ENCODE results near the gene PAIP2B. TPM values are rescaled to one million over a fixed set of nuclear protein-coding genes. Genes with fewer than 3 reads are reported as not detected.
"Not testable (repeated sequence)": the region's sequence is repeated elsewhere in the genome, so short reads cannot be mapped to it uniquely, and the experiment has no call there.

PAIP2B gene
- total RNA-seq, 4 donors from 2014 or later, result 8.6 to 13.2 (median 10.7) TPM

DNA sequence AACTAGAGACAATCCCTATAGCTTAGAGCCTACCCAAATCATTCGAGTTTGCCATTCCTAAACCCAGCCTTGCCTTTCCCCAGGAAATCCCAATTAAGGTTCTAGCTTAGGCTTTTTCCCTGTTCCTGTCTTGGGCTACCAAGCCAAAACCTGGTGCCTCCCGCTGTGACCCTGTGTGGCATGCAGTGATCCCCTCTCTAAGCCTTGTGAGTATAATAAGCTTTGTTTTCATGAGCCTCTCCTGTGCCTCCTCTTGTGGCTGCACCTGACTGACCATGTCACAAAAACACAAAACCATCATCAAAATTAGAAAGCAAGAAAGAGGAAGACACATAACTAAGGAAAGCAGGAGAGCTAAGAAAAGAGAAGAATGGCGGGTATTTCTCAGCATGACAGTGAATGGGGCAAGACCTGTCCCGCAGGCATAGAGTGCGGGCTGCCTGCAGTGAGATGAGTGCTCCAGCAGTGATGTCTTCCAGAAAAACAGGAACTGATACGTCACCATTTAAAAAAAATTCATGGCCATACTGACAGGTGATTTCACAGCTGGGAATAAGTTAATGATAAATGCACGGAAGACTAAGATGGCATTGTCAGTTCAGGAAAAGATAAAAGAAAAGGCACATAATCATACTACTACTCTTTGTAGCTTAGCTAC lies 9.2 kb upstream of the PAIP2B start:
- intact Hi-C loops (cut with DNase I), result no loop called here
- peak; percentile 5 to 7 for DNase-seq
- Histone ChIP-seq H3K4me3 (replicated peaks in 1 of 3) (no peak overlapping the region), H3K4me1 (no peaks in the 10 kb centered on the region), H3K27me3 (no peaks in the 10 kb centered on the region), H3K9me3 (no peaks in the 10 kb centered on the region), H3K27ac (no peak overlapping the region), H3K36me3 (no peaks in the 10 kb centered on the region)
- TF ChIP-seq POLR2A (IDR thresholded peaks at IDR 0.05), result no peak
- TF ChIP-seq, protein P1, sequence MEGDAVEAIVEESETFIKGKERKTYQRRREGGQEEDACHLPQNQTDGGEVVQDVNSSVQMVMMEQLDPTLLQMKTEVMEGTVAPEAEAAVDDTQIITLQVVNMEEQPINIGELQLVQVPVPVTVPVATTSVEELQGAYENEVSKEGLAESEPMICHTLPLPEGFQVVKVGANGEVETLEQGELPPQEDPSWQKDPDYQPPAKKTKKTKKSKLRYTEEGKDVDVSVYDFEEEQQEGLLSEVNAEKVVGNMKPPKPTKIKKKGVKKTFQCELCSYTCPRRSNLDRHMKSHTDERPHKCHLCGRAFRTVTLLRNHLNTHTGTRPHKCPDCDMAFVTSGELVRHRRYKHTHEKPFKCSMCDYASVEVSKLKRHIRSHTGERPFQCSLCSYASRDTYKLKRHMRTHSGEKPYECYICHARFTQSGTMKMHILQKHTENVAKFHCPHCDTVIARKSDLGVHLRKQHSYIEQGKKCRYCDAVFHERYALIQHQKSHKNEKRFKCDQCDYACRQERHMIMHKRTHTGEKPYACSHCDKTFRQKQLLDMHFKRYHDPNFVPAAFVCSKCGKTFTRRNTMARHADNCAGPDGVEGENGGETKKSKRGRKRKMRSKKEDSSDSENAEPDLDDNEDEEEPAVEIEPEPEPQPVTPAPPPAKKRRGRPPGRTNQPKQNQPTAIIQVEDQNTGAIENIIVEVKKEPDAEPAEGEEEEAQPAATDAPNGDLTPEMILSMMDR (IDR thresholded peaks at IDR 0.05), result no peak
- 47 to 54% methylated on average over 7 of the region's 7 CpGs for WGBS, 2 donors

DNA sequence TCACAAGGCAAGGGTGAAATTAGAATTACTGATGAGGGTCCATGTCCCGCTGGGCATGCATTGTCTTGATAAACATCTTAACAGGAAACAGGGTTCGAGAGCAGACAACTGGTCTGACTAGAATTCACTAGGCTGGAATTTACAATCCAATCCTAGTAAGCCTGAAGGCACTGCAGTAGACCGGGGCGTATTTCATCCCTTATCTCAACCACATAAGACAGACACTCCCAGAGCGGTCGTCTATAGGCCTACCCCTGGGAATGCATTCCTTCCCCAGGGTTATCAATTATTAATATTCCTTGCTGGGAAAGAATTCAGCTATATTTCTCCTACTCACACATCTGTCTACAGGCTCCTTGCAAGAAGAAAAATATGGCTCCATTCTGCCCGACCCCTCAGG lies 6.2 kb upstream of the PAIP2B start:
- H3K27ac ChIP-seq; DNase-seq; H3K4me1 ChIP-seq; intact Hi-C loops (cut with DNase I); H3K9me3 ChIP-seq; H3K4me3 ChIP-seq (replicated peaks in 1 of 3); H3K36me3 ChIP-seq; H3K27me3 ChIP-seq: not testable (repeated sequence)
- WGBS, 2 donors, result 86 to 91% methylated on average over 7 of the region's 7 CpGs

DNA sequence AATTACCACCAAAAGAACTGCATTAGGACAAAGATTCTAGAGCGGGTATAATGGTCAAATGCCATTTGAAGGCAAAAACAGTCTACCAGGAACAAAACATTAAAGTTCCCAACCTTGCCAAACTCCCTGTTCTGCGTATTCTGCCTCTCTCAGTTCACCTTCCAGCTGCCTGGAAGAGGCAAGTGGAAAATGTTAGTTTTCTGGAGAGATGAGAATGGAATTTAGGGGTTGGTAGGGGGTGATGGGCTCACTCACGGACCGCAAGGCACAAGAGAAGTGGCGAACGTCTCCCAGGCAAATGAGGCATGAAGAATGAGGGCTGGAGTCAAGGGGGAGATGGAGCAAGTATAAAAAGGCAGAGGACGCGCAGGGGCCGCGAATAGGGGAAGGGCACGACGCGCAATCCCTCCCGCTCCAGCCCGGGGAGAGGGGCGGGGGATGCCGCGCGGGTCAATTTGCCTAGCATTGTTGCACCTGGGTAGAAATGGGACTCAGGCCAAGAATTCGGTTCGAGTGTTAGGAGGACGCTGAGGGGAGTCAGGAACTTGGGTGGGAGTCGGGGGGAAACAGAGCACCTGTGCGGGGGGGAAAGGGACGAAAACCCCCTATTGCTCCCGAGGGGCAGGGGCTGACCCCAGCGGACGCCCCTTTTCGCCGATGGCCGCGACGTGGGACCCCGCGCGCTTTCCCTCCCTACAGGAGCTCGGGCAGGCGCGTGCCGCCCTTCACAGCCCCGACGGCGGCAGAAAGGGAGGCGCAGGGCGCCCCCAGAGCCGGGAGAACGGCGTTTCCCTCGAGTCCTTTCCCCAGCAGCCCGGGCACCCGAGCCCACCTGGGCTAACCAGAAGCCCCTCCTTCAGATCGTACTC lies 573 bp downstream of the PAIP2B start:
- TF ChIP-seq, protein P1 (IDR thresholded peaks at IDR 0.05), result no peak
- no peak for TF ChIP-seq POLR2A (IDR thresholded peaks at IDR 0.05)
- 2 to 3% methylated on average over 24 to 26 of the region's 52 CpGs for WGBS, 2 donors
- no peaks in the 10 kb centered on the region for H3K27me3 ChIP-seq
- intact Hi-C loops (cut with DNase I), result no loop called here
- H3K4me3 ChIP-seq (replicated peaks in 1 of 3), result peak overlapping the region; percentile 45 to 75 (median 54)
- peak; percentile 49 to 58 for DNase-seq
- H3K36me3 ChIP-seq, result no peaks in the 10 kb centered on the region
- peaks cover 0 to 6% of the 10 kb centered on the region in 2 donors for H3K4me1 ChIP-seq
- no peaks in the 10 kb centered on the region for H3K9me3 ChIP-seq
- peak overlapping the region; percentile 50 to 79 (median 71) for H3K27ac ChIP-seq

DNA sequence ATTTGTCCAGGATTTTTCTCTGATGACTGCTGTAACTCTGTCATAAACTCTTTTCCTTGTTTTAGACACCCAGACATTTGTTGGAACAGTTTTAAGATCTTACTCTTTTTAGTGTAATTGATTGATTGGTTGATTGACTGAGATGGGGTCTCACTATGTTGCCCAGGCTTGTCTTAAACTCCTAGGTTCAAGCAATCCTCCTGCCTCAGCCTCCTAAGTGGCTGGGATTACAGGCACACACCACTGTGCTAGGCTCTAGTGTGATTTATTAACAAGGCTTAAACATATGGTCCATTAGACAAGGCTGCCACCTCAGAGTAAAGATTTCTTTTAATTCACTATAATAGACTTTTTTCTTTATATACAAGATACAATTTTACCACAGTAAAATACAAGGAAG lies 2.0 kb downstream of the PAIP2B start:
- Histone ChIP-seq H3K4me3 (replicated peaks in 1 of 3) (no peak overlapping the region), H3K27ac (no peak overlapping the region), H3K4me1 (peaks cover 0 to 6% of the 10 kb centered on the region in 2 donors), H3K9me3 (no peaks in the 10 kb centered on the region), H3K27me3 (no peaks in the 10 kb centered on the region), H3K36me3 (no peaks in the 10 kb centered on the region)
- intact Hi-C loops (cut with DNase I), result no loop called here
- no peak for TF ChIP-seq POLR2A (IDR thresholded peaks at IDR 0.05)
- TF ChIP-seq, protein P1 (IDR thresholded peaks at IDR 0.05), result no peak
- DNase-seq, result no peak

DNA sequence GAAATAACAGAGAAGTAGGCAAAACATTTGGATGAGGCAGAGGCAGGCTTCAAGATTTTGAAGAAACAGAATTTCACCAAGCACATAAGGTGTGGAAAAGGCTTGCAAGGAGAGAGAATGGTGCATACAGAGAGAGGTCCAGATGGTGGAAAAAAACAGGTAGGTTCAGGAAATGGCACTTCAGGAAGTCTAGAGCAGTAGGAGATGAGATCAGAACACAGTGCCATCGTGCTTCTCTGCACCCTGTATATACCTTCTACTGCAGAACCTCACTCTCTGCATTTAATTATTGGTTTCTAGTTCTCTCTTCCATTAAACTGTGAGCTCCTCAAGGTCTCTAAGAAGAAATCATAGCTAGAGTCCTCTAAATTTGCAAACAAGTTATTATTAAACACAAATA lies 2.4 kb downstream of the PAIP2B start:
- H3K27ac ChIP-seq, result no peak overlapping the region
- H3K36me3 ChIP-seq, result no peaks in the 10 kb centered on the region
- H3K27me3 ChIP-seq, result no peaks in the 10 kb centered on the region
- intact Hi-C loops (cut with DNase I), result no loop called here
- H3K4me3 ChIP-seq (replicated peaks in 1 of 3), result no peak overlapping the region
- 55 to 65% methylated on average over 1 of the region's 1 CpG for WGBS, 2 donors
- TF ChIP-seq, protein P1 (IDR thresholded peaks at IDR 0.05), result no peak
- TF ChIP-seq POLR2A (IDR thresholded peaks at IDR 0.05), result no peak
- H3K9me3 ChIP-seq, result no peaks in the 10 kb centered on the region
- DNase-seq, result no peak
- H3K4me1 ChIP-seq, result peaks cover 0 to 6% of the 10 kb centered on the region in 2 donors
